Fibroblast of pulmonary artery (primary cell): ENCODE data around the gene LUZP1.

Experiments used
- DNase-seq: peaks from one replicate; pipeline ENCODE4 v3.0.0-alpha.2; 2010; ENCODE audit warnings: low read depth
- H3K4me3 ChIP-seq: replicated peaks from 2 replicates; pipeline ENCODE4 v1.5.1; 2011; ENCODE audit warnings: low read depth, mild to moderate bottlenecking, control low read depth, low read length, moderate library complexity
- TF ChIP-seq, protein P1 (sequence below): IDR thresholded peaks from 2 replicates; pipeline ENCODE4 v1.5.1; 2011; ENCODE audit warnings: mild to moderate bottlenecking, control low read depth, low read length, inconsistent platforms; ENCODE audit errors: missing control alignments

Gene LUZP1

DNA sequence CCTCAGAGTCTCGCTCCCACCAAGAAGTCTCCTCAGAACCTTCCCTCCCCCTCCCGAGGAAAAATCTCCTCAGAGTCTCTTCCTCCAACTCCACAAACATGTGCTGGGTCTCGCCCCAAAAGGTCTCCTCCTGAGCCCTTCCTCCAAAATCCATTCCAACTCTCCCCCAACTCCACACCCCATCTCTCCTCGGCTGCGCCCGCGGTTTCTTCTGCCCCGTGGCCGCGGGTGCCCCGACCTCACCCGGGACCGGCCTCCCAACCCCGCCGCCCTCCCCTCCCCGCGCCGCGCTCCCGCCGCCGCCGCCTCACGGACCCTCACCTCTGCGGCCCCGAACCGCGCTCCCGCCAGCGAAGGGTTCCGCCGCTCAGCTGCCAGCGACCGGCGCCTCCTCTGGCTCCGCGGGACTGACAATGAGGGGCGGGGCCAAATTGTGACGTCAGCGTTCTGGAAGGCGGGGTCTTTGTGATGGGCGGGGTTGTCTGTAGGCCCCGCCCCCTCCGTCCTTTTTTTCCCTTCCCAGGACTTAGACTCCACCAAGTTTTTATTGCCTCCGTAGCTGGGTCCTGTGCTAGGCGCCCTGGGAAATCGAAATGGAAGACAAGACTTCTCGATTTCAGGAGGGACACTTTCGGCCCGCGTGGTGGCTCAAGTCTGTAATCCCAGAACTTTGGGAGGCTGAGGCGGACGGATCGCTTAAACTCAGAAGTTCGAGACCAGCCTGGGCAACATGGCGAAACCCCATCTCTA is at the start of gene LUZP1:
LUZP1 (minus strand) TSS at position 412 of the 750 bp plus-strand sequence.
- TF ChIP-seq, protein P1, sequence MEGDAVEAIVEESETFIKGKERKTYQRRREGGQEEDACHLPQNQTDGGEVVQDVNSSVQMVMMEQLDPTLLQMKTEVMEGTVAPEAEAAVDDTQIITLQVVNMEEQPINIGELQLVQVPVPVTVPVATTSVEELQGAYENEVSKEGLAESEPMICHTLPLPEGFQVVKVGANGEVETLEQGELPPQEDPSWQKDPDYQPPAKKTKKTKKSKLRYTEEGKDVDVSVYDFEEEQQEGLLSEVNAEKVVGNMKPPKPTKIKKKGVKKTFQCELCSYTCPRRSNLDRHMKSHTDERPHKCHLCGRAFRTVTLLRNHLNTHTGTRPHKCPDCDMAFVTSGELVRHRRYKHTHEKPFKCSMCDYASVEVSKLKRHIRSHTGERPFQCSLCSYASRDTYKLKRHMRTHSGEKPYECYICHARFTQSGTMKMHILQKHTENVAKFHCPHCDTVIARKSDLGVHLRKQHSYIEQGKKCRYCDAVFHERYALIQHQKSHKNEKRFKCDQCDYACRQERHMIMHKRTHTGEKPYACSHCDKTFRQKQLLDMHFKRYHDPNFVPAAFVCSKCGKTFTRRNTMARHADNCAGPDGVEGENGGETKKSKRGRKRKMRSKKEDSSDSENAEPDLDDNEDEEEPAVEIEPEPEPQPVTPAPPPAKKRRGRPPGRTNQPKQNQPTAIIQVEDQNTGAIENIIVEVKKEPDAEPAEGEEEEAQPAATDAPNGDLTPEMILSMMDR = no peak
- DNase-seq = peak; percentile 93
- peak within 1 kb of the TSS; percentile 78 for H3K4me3 ChIP-seq

DNA sequence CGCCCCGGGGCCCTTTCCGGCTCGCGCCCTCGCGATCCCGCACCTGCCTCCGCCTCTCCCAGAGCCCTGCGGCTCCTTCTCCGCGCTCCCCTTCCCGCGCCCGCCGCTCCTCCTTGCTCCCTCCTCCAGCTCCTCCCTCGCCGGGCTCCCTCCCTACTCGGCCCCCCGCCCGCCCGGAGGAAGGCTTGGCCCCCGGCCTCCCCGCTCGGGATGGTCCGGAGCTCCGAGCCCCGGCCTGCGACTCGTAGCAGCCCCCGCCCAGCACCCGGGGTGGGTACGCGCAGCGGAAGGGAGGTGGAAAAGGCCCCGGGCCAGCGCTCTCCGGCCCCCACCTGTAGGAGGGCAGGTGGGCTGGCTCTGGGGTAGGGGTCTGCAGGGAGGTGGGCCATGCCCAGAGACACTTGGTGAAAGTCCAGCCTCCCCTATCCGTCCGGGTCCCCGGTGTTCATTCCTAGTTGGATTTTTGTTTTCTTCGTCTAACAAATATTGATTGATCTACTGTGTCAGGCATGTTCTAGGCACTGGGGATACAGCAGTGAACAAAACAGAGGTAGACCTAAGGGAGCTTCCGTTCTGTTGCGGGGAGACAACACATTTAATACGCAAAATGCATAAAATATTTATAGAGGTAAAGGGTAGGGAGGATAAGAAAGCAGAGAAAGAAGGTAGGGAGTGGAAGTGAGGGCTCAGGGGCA is 48.9 kb upstream of the LUZP1 start, which contains the start of gene HTR1D:
HTR1D (minus strand) TSS at position 82 of the 695 bp plus-strand sequence. CDS start 23,283 bp downstream, outside the sequence.
- TF ChIP-seq, protein P1 = no peak
- no peak for DNase-seq
- peak within 1 kb of the TSS; percentile 35 for H3K4me3 ChIP-seq

DNA sequence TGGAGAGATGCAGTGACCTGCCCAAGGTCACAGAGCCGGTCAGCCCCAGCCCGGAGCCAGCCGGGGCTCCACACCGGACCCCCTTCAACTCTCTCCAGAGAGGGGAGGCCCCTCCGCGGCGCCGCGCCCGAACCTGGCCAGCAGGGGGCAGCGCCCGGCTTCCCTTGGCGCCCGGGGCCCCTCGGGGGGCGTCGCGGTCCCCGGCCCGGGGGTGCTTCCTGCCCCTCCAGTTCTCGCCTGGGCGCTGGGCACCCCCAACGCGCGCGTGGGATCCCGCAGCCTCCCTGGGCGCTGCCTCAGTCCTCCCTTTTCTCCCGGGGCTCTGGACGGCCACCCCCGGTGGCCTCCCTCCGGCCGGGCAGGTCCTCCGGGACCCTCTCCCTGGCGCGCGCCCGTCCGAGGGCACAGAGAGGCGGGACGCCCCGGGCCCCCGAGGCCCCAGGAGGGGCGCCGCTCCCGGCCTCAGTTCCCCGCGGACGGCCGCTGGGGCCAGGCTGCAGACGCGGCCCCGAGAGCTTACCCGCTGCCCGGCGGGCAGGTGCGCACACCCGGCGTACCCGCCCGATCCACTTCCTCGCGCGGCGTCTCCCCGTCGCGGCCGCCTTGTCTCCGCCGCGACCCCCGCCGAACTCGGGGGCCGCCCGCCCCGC is 48.2 kb upstream of the LUZP1 start:
- DNase-seq = no peak
- TF ChIP-seq, protein P1 = peak; percentile 29
- H3K4me3 ChIP-seq = peak overlapping the region; percentile 35

DNA sequence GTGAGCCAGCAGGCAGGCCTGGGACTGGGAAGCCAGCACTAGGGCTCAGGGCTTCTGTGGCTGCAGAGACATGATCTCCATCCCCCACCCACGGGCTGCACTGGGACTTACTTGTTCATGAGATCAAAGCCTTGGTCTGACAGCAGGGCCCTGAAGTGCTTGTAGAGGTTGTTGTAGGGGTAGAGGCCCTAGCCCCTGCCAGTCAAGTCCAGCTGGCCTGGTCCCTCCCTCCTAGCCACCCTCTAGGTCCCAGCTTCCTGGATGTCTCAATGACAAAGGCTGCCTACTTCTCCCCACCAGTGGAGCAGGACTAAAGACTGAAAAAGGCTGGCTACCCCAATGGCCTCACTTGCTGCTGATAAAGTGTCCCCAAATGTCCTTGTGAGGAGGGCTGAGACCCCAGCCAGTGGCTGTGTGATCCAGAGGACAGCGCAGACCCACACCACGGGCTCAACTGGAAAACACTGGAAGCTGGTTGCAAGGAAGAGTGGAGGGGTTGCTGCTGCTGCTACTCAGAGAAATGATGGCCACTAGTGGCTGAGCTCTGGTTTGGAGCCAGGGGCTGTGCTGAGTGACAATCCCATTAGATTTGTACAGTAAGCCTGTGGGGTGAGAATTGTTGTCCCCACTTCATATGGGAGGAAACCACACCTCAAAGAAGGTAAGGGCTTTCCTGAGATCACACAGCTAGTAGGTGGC is 47.2 kb upstream of the LUZP1 start:
- H3K4me3 ChIP-seq = no peak overlapping the region
- TF ChIP-seq, protein P1 = no peak
- no peak for DNase-seq

DNA sequence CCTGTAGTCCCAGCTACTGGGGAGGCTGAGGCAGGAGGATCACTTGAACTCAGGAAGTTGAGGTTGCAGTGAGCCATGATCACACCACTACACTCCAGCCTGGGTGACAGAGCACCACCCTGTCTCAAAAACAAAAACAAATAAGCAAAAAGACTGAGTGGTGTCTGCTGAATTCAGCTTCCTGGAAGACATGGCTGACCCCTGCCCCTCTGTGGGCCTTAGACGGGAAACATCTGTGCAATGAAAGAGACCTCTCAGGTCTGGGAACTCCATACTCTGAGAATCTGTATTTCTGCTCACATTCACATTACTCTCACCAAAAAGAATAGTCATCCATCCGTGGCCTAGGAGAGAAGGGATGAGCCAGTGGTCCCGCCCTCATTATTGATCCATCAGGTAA is 46.6 kb upstream of the LUZP1 start:
- DNase-seq = no peak
- TF ChIP-seq, protein P1 = no peak
- H3K4me3 ChIP-seq = no peak overlapping the region

DNA sequence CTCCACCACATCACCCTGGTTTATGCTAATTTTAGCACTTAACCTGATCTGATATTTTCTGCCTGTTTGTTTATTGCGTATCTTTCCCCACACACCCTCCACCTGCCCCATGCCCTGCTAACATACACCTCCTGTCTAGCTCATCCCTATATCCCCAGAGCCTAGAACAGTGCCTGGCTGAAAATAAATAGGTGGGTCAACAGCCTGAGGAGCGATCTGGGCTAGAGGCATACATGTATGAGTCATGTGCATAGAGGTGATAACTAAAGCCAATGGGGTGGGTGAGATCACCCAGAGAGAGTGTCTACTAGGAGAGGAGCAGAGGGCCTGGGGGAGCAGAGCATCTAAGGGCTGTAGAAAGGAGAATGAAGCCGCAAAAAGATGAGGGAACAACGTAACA is 46.0 kb upstream of the LUZP1 start:
- DNase-seq = no peak
- TF ChIP-seq, protein P1 = no peak
- no peak overlapping the region for H3K4me3 ChIP-seq
